Measurements from ENCODE around the gene PARN.

Gene PARN

GRCh38 chr16:14456793-14457481 is 173.1 kb downstream of the PARN start:
- no peak for DNase-seq (ENCODE audit: extremely low spot score)
- TF ChIP-seq CTCF (IDR thresholded peaks at IDR 0.05; ENCODE audit: control extremely low read depth, extremely low read depth, low read depth, missing control alignments): no peak
- ChIA-PET POLR2A (no interaction called here), CTCF (interaction anchor here (1.4 kb wide), 1 partner anchor 9 kb away, joined by 5 read pairs; no protein-coding TSS in a partner anchor)

- POLR2A ChIA-PET: no interaction called here
- no peak for TF ChIP-seq CTCF (IDR thresholded peaks at IDR 0.05; ENCODE audit: control extremely low read depth, extremely low read depth, low read depth, missing control alignments)
- CTCF ChIA-PET: no interaction called here
- DNase-seq (ENCODE audit: extremely low spot score): no peak
Observed at GRCh38 chr16:14455573-14455972, 174.5 kb downstream of the PARN start.

- CTCF ChIA-PET: interaction anchor here (1.4 to 2.6 kb wide), 2 partner anchors 9 to 16 kb away, joined by 3 to 9 read pairs; no protein-coding TSS in a partner anchor
- TF ChIP-seq CTCF (IDR thresholded peaks at IDR 0.05; ENCODE audit: control extremely low read depth, extremely low read depth, low read depth, missing control alignments): no peak
- POLR2A ChIA-PET: no interaction called here
- no peak for DNase-seq (ENCODE audit: extremely low spot score)
Observed at GRCh38 chr16:14454391-14454790, 175.7 kb downstream of the PARN start.

- ChIA-PET CTCF (no interaction called here), POLR2A (no interaction called here)
- DNase-seq (ENCODE audit: extremely low spot score): no peak
- no peak for TF ChIP-seq CTCF (IDR thresholded peaks at IDR 0.05; ENCODE audit: control extremely low read depth, extremely low read depth, low read depth, missing control alignments)
Observed at GRCh38 chr16:14452066-14452465, 178.0 kb downstream of the PARN start.

- no peak for TF ChIP-seq CTCF (IDR thresholded peaks at IDR 0.05; ENCODE audit: control extremely low read depth, extremely low read depth, low read depth, missing control alignments)
- POLR2A ChIA-PET: no interaction called here
- CTCF ChIA-PET: no interaction called here
- no peak for DNase-seq (ENCODE audit: extremely low spot score)
Observed at GRCh38 chr16:14450846-14451245, 179.2 kb downstream of the PARN start.

- no peak for DNase-seq (ENCODE audit: extremely low spot score)
- TF ChIP-seq CTCF (IDR thresholded peaks at IDR 0.05; ENCODE audit: control extremely low read depth, extremely low read depth, low read depth, missing control alignments): no peak
- CTCF ChIA-PET: no interaction called here
- POLR2A ChIA-PET: no interaction called here
Observed at GRCh38 chr16:14449790-14450480, 180.1 kb downstream of the PARN start.

Measured in GM10248 (cell line).